Activated gamma-delta T cell treated with anti-CD3 and anti-CD28 coated beads, Interleukin-2, amount 50 U/mL, for 16 hours (primary cell): Measurements from ENCODE around the gene PAK5.

ENCODE experiments used
- DNase-seq: peaks from one replicate; pipeline ENCODE4 v3.0.0-alpha.2; 2020; ENCODE audit warnings: low read depth

PAK5 gene

DNA sequence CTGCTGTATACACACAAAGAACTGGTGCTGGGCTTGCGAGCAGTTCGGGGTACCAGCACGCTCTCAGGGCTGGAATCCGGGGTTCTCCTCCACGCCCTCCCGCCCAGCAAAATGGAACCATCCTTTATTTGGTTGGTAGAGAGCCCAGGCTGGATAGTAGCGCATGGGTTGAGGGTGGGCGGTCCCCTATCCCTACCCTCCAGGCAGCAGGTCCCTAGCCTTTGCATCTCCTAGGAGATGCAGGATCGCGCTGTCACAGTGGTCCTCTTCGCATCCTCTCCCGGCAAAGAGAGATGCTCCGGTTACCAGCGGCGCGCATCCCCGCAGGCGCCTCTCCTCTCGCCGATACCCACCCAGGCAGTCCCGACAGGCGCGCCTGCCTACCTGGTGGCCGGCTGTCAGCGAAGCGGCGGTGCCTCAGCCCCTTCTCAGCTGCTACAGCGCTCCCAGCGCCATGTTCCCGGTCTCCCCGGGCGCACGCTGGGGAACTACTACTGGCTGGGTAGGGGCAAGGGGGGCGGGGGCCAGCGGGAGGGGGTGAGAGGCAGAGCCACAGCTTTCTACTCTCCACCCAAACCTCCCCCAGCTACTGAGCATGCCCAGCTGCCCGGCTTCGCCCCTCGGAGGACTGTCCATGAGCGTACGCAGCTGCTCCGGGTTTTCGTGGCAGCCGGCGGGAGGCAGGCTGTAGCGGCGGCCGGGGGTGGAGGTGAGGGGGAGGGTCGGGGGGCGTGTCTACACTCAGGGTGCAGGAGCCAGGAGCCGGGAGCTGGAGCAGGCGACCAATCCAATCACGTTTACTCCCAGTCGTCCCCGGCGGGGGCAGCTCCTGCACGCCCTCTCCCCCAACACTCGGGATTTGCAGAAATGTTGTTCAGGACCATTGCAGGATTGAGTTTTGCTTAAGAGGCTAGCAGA lies at the start of gene PAK5:
Gene PAK5 (minus strand): TSS at position 699 of the 918 bp plus-strand sequence. CDS start 194,748 bp downstream, outside the sequence.
- DNase-seq = no peak

DNA sequence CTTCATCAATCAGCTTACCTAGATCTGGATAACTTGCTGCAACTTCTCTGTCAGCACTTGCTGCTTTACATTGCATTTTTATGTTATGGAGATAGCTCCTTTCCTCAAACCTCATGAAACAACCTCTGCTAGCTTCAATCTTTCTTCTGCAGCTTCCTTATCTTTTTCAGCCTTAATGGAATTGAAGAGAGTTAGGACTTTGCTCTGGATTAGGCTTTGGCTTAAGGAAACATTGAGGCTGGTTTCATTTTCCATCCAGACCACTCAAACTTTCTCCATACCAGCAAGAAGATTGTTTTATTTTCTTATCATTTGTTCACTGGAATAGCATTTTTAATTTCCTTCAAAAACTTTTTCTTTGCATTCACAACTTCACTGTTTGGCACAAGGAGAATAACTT lies 48.8 kb upstream of the PAK5 start:
- no peak for DNase-seq

DNA sequence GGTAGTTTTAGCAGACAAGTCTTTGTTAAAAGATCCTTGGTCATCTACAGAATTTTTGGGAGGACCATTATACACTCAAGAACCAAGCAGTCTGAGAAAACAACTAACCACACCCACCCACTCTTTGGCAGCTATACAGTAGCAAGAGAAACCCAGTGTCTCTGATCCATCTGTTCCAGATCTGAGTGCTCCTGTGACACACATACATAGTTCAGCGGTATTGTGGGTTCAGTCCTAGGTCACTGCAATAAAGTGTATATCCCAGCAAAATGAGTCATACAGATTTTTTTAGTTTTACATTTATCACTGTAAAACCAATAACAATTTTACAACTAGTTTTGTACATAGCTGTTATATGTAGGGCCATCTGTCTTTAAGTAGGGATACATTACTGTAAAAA lies 47.4 kb upstream of the PAK5 start:
- DNase-seq = no peak

DNA sequence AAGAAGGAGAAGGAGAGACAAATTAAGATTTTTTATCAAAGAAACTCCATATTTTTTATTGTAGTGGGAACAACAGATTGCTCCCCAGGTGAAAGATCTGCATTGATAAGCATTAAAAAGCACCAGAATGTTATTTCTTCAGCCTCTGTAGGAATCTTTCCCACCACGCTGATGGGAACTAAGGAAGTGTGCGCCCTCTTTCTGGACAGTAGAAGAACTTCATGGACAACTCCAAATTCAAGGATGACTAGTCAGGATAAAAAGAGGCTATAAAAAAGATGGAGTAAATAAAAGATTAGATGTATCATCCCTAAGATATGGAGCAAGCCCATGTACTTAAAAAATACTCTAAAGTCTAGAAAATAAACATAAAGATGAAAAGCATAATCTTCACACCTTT lies 45.8 kb upstream of the PAK5 start:
- no peak for DNase-seq

DNA sequence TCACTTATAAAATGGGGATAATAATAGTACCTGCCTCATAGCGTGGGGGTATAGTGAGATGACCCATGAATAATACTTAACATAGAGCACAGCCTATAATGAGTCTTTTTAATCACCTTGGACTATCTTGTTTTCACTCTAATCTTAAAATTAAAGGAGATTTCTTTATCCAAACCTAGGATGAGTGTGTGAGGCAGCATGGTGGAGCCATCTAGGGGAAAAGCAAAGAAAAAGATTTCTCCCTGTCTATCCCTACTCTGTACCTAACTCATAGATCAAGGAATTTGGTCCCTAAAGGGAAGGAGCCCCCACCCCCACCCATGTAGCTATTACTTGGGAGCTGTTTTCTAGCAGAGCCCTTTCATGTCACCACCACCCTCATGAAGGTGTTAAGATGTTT lies 45.2 kb upstream of the PAK5 start:
- no peak for DNase-seq

DNA sequence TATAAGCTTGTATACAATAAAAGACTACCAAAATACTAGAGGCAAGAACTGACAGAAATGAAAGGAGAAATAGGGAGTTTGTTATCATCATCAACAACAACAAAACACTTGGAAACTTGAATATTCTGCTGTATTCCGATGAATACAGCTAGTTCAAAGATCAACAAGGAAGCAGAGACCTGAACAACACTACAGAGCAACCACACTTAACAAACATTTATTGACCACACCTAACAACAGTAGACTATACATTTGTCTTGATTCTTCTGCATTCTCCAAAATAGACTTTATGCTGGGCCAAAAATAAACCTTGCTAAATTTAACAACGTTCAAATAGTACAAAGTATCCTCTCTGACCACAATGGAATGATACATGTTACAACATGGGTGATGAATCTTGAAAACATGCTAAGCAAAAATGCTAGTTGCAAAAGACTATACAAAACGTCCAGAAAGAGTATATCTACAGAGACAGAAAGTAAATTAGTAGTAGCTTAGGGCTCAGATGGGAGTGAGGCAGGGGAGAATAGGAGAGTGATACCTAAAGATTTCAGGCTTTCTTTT lies 39.1 kb upstream of the PAK5 start:
- no peak for DNase-seq

DNA sequence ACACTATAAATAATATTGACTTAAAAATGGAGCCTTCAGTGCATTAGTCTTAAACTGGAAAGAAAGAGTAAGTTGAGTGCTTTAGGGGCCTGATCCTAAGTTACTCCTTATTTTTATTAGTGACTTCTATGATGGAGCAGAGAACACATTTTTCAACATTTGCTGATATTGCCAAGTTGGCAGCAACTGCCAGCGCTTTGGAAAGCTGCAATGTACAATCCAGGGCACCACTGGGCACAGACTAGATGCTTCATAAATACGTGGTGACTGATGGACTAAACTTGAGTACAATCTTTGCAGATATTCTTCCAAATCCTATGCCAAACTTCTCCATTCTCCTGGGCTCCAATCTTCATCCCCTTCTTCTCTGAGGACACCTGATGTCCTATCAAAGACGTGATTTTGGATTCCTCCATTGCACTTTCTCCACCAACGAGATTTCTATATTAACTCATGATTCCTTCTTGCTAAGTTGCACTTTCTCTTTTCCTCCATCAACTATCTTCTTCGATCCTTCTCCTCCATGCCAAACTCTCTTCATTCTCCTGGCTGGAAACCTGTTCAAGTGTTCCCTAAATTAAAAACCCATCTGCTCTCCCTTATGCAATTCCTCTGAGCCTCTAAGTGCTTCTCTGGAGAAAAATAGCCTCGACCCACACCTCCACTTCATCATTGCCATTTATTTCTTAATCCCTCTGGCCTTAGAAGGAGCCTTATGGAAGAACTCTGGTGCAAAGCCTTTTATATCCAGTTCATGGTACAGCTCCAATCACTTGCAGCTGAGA lies 28.5 kb upstream of the PAK5 start:
- no peak for DNase-seq

DNA sequence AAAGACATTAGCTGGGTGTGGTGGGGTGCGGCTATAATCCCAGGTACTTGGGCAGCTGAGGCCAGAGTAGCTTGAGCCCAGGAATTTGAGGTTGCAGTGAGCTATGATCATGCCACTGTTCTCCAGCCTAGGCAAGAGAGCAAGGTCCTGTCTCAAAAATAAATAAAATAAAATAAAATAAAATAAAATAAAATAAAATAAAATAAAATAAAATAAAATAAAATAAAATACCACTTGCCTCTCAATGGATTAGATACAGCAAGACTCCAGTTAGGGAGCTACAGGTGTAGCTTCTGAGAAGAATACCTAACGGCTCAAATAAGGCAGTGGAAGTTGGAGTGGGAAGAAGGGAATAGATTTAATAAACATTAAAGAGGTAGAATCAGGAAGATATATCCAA lies 13.7 kb upstream of the PAK5 start:
- DNase-seq = no peak

DNA sequence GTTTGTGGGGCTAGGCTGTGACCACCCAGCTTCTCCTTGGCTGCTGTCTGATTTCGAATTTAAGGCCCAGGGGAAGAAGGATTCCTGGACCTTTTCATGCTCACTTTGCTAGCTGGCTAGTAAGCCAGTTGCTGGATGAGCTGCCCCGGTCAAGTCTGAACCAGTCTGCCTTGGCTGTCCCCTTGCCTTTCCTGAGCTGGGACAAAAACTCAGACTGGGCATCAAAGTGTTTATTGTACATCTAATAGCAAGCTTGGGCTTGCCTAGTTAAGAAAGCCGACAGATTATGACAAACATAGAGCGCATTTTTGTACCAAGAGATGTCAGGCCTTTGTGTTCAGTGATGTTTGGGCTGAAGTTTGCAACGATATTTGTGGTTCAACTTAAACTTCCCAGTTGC lies 750 bp upstream of the PAK5 start:
- no peak for DNase-seq

DNA sequence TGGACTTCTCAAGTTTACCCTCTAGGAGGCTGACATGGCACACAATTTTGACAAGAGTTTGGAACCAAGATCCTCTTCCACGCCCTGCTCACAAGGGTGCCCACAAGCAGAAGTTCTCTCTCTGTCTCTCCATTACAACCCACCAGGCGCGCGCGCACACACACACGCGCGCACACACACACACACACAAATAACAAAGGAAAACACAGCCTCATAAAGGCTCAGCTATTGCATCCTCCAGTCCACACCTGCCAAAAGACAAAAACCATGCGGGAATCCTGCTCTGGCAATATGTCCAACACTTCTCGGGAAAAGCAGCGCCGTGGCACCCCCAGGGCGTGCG lies 870 bp downstream of the PAK5 start:
- DNase-seq = no peak

DNA sequence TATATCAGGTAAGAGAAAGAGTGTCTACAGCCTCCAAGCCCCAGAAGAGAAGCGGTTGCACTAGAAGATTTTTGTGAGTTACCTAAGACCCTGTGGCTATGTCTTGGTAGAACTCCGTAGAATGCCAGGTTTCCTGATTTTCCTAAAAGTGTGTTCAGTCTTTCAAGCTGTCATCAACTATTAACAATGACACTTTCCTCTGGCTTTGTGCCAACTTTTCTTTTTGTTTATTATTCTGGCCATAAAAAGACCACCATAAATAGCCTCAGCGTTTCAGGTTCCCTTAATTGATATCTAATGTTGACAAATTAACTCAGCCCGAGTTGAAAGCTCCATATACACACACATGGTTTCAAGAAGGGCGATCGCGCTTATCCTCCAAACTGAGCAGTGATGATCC lies 1.2 kb downstream of the PAK5 start:
- DNase-seq = no peak

DNA sequence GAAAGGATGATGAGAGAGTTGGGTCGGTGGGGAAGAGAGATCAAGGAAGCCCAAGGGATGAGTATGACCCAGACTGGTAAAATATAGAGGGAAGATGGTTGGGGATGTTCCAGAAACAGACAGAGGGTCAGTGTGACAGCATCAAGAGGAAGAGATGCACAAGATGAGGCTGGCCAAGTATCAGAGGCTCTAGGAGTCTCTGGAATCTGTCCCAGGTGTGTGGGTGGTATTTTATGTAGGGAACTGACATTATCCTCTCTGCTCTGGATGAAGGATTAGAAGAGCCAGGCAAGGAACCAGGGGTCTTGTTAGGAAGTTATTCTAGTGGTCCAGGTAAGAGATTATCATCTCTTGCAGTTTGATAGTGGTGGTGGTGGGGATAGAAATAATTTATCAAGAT lies 3.6 kb downstream of the PAK5 start:
- no peak for DNase-seq

DNA sequence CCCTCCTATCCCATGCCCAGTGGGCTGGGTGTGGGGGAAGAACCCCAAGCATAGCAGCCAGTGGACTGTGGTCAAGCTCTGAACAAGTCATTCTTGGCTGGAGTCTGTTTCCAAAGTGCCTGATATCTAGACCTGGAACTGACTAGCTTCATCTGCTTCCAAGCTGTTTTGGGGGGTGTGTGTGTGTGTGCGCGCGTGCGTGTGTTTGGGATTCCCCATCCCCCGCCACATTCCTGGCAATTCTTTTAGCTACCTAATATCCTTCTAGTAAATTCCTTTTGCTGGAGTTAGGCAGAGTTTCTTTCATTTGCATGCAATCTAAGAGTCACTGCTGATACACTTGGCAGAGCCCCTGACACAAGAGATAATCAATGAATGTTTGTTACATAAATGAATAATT lies 7.8 kb downstream of the PAK5 start:
- DNase-seq = no peak

DNA sequence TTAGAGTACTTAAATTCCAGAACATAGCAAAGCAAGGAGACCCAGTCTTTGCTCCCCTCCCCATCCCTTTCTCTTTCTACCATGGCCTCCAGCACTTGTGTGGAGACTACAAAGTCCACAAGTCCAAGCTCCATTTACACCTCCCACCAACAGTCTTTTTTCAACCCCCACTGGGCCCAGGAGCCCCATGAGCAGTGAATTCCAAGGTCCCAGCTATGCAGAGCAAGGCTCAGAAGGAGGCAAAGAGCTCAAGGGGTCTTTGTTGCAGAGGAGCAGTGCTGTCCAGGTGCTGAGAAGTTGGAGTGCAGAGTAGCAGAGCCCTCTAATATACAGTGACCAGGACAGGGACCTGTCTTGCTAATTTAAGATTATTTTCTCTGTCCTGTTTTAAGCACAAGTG lies 9.0 kb downstream of the PAK5 start:
- DNase-seq = no peak

DNA sequence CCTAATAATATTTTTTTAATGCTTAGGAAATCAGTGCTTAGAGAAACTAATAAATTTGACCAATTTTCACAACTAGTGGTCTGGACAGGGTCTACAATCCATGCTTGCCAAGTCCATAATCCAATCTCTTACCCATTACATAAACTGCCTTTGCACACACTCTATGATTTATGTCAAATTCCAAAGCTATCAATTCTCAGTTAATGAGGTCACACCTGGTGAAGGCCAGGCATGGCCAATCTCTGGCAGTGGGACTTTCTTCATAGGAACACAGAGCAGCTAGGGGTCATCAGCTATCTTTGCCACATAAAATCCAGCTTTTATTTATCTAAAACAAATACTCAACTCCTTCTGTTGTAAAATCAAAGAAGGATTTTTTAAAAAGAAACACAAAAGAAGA lies 21.2 kb downstream of the PAK5 start:
- DNase-seq = no peak

DNA sequence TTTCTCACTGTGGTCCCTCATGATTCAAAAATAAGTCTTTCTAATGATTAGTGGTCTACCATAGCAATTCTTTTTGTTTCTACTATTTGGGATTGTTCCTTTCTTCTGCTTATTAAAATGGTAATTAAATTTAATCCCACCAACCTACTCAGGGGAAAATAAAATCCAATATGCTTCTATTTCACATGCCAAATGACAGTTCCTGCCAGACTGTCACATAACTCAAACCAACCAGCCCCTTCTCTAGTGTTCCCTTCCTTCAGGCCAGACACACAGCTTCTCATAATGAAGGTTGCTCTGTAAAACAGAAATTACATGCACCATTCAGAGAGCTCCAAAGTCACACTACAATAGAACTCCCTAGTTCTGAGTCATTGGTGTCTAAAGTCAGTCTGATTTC lies 23.2 kb downstream of the PAK5 start:
- DNase-seq = no peak

DNA sequence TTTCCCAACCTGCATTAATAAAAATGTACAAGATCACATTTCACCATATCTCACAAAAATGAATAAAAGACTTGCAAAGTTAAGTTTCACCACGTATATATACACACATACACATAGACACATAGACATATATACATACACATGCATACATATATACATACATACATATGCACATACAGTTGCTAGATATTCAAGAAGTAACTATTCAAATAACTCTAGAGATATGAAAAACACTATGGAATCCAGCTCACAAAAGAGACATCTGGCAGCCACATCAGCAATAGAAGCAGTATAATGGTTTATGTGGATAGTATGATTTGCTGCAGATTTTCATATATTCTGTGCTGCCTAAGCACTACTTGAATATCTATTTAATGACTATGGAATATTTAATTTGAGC lies 28.1 kb downstream of the PAK5 start:
- no peak for DNase-seq

DNA sequence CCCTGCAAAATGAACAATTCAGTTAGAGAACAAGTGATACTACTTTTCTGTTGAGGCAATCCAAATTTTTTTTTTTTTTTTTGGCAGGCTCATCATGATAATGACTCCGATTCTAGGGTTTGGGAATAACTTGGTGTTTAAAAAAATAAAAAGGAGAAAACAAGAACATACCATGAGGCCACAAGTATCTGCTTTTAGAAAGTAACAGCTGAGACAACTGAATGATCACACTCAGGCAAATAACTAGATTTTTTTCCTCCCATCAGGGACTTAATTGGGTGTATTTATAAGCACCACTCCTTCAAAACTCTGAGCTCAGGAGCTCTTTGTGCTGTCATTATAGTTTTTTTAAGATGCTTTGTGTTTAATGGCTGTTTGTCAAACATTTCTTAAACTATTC lies 29.6 kb downstream of the PAK5 start:
- DNase-seq = no peak

DNA sequence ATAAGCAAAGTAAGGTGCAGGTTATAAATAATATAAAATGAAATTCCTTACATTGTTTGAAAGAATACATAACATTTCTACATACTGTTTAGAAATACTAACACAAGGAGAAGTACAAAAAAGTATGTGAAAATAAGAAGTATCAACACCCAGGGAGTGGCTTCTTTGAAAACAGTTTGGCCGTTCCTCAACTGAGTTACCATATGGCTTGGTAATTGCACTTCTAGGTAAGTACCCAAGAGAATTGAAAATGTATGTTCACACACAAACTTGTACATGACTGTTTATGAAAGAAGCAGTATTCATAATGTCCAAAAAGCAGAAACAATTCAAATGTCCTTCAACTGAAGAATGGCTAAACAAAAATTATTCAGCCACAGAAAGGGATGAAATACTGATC lies 30.7 kb downstream of the PAK5 start:
- DNase-seq = no peak

DNA sequence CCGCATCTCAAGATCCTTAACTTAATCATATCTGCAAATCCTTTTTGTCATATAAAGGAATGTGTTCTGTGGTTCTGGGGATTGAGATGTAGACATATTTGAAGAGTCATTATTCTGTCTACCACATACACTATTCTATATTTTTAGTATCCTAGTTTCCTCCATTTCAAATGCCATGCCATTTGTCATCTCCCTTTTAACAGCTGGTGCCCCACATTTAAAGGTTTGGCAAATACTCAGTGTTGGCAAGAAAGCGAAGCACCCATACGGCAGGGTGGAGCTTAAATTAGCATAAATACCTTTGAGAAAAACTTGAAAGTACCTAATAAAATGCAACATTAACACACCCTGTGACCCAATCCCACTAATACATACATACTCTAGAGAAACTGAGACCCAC lies 31.7 kb downstream of the PAK5 start:
- DNase-seq = no peak

DNA sequence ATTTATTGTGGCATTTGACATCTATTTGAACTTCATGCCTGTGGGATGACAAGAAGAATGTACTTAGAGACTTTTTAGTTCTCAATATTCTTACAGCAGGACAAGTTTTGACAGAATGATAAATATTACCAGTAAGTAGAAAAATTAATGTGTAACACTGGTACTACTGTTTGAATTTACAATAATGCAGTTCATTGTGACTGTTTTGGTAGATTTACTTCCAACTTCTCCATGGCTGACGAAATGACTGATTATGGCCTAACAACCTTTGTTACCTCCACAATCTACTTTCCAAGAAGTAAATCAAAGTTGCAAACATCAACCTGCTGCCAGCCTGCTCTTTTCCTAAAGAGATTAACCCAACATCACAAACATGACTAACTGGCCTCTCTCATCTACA lies 38.5 kb downstream of the PAK5 start:
- no peak for DNase-seq

DNA sequence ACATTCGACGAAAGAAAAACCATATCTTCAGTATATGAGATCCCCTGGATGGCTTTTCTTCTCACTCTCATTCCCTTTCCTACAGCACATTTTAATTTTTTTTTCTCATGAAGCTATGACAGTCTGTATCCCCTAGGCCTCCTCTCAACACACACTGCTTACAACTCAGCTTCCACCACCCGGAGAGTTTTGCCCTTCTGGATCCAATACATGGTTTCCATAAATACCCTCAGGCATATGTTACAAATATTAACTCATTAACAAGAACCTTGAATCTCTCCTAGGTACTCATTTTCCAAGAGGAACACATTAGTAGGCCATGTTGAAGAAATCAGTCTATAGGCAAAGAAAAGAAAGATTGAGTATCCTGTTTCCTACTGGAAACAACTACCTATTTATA lies 44.0 kb downstream of the PAK5 start:
- DNase-seq = no peak

DNA sequence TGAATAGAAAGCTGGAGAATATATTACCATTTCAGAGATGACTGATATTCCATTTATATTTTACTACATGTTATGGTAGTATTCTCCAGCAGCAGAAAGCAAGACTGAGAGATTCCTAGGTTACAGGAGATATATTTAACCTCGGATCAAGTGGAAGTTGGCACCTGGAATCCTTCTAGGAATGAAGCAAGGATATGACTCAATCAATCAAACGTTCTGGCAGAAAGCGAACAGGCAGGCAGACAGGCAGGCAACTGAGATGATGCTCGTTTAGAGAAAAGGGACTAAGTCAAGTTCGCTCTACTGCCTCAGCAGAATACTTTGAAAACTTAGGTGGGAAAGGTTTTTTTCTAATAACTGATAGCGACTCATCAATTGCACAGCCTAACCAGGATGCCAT lies 46.2 kb downstream of the PAK5 start:
- DNase-seq = no peak
